LNCAP (cell line): ENCODE measurements around the gene SLC30A2.

Experiments
- TF ChIP-seq, protein P1 (sequence below): fragments of 450-650 bp; IDR thresholded peaks from 2 replicates; pipeline ENCODE4 v1.5.1; 2017; ENCODE audit warnings: mild to moderate bottlenecking

Gene SLC30A2

GRCh38 chr1:26044414-26044813, 1.5 kb downstream of the SLC30A2 start:
- TF ChIP-seq, protein P1, sequence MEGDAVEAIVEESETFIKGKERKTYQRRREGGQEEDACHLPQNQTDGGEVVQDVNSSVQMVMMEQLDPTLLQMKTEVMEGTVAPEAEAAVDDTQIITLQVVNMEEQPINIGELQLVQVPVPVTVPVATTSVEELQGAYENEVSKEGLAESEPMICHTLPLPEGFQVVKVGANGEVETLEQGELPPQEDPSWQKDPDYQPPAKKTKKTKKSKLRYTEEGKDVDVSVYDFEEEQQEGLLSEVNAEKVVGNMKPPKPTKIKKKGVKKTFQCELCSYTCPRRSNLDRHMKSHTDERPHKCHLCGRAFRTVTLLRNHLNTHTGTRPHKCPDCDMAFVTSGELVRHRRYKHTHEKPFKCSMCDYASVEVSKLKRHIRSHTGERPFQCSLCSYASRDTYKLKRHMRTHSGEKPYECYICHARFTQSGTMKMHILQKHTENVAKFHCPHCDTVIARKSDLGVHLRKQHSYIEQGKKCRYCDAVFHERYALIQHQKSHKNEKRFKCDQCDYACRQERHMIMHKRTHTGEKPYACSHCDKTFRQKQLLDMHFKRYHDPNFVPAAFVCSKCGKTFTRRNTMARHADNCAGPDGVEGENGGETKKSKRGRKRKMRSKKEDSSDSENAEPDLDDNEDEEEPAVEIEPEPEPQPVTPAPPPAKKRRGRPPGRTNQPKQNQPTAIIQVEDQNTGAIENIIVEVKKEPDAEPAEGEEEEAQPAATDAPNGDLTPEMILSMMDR: no peak

DNA sequence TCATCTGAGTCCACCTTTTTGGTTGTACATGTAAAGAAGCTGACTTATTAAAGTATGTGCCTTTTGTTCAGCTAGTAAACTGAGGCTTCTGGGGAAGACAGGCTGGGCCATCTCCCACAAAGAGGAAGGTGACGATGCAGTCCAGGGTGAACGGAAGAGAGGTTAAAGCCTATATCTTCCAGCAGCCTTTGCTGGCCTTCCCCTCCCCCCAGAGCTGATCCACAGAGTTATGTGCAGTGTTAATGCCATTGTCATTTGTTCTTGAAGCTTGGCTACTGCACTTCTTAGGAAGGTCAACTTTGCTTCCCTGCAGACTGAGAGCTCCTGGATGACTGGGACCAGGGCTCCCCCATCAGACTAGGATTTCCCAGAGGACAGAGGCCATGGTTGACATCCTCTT, 2.2 kb downstream of the SLC30A2 start:
- TF ChIP-seq, protein P1: no peak

DNA sequence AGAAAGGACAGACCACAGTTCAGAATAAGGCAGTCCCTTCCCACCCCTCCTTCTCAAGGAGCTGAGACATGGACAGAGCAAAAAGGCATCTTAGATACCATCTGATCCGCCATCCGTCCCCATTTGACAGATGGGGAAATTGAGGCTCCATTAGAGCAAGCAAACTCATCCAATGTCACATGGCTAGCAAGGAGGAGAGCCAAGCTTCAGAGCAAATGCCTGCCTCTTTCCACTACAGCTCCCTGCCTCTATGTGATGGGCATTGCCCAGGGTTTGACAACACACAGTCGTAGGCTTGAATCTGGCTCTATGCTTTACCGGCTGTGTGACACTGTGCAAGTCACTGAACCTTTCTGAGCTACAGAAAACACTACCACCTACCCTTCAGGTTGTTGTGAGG, 3.9 kb downstream of the SLC30A2 start:
- TF ChIP-seq, protein P1: no peak

GRCh38 chr1:26041401-26041800, 4.5 kb downstream of the SLC30A2 start:
- TF ChIP-seq, protein P1: no peak

GRCh38 chr1:26038904-26039303, 7.0 kb downstream of the SLC30A2 start:
- TF ChIP-seq, protein P1: no peak

- TF ChIP-seq, protein P1: no peak
These were observed 7.4 kb downstream of the SLC30A2 start for GRCh38 chr1:26038477-26038876.

DNA sequence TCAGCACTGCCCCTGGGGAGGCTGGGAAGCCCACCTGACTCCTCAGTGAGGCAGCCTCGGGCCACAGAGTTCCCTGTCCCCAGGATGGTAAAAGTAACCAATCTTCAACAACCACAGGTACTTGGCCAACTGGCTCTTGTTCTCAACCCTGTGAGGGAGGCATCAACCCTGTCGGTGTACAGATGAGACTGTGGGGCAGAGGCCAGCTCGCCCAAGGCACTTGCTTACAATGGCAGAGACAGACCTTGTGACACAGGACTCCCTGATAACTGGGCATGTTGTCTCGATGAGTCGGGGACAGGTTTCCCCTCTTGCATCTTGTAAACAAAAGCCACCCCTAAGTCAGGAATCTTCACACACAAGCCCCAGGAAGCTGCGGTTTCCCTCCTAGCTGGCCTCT, 8.0 kb downstream of the SLC30A2 start:
- TF ChIP-seq, protein P1: no peak

- TF ChIP-seq, protein P1: no peak
These were observed 9.1 kb downstream of the SLC30A2 start for GRCh38 chr1:26036756-26037281.
